ENCODE data around the gene CHRNA4.
A peak's percentile ranks its signal among the peaks of the same experiment; 100 is the strongest.
"Not testable (repeated sequence)": the region's sequence is repeated elsewhere in the genome, so short reads cannot be mapped to it uniquely, and the experiment has no call there.

CHRNA4 gene

GRCh38 chr20:63384336-63384735, 23.2 kb upstream of the CHRNA4 start:
- no peak for DNase-seq (ENCODE audit: low spot score)
- in situ Hi-C loops (cut with MboI; ENCODE audit: low pct_unique_long_range_greater_than_20kb, low sequenced_read_pairs, unreplicated experiment): no loop called here
- TF ChIP-seq CTCF (IDR thresholded peaks at IDR 0.05; ENCODE audit: extremely low read depth, insufficient read depth, missing control alignments): no peak

GRCh38 chr20:63383556-63383955, 22.4 kb upstream of the CHRNA4 start:
- in situ Hi-C loops (cut with MboI; ENCODE audit: low pct_unique_long_range_greater_than_20kb, low sequenced_read_pairs, unreplicated experiment): no loop called here
- no peak for DNase-seq (ENCODE audit: low spot score)
- TF ChIP-seq CTCF (IDR thresholded peaks at IDR 0.05; ENCODE audit: extremely low read depth, insufficient read depth, missing control alignments): no peak

GRCh38 chr20:63382551-63383300, 21.6 kb upstream of the CHRNA4 start:
- no peak for TF ChIP-seq CTCF (IDR thresholded peaks at IDR 0.05; ENCODE audit: extremely low read depth, insufficient read depth, missing control alignments)
- in situ Hi-C loops (cut with MboI; ENCODE audit: low pct_unique_long_range_greater_than_20kb, low sequenced_read_pairs, unreplicated experiment): no loop called here
- DNase-seq (ENCODE audit: low spot score): no peak

- in situ Hi-C loops (cut with MboI; ENCODE audit: low pct_unique_long_range_greater_than_20kb, low sequenced_read_pairs, unreplicated experiment): no loop called here
- peak; percentile 85 for DNase-seq (ENCODE audit: low spot score)
- TF ChIP-seq CTCF (IDR thresholded peaks at IDR 0.05; ENCODE audit: extremely low read depth, insufficient read depth, missing control alignments): peak; percentile 91
Measured at GRCh38 chr20:63381781-63382431, 20.8 kb upstream of the CHRNA4 start.

- in situ Hi-C loops (cut with MboI; ENCODE audit: low pct_unique_long_range_greater_than_20kb, low sequenced_read_pairs, unreplicated experiment): no loop called here
- no peak for DNase-seq (ENCODE audit: low spot score)
- TF ChIP-seq CTCF (IDR thresholded peaks at IDR 0.05; ENCODE audit: extremely low read depth, insufficient read depth, missing control alignments): no peak
Measured at GRCh38 chr20:63380346-63380870, 19.3 kb upstream of the CHRNA4 start.

GRCh38 chr20:63379872-63380271, 18.7 kb upstream of the CHRNA4 start:
- in situ Hi-C loops (cut with MboI; ENCODE audit: low pct_unique_long_range_greater_than_20kb, low sequenced_read_pairs, unreplicated experiment); DNase-seq (ENCODE audit: low spot score): not testable (repeated sequence)

GRCh38 chr20:63379296-63379695, 18.1 kb upstream of the CHRNA4 start:
- in situ Hi-C loops (cut with MboI; ENCODE audit: low pct_unique_long_range_greater_than_20kb, low sequenced_read_pairs, unreplicated experiment): no loop called here
- no peak for DNase-seq (ENCODE audit: low spot score)
- no peak for TF ChIP-seq CTCF (IDR thresholded peaks at IDR 0.05; ENCODE audit: extremely low read depth, insufficient read depth, missing control alignments)
